Daoy (cell line): ENCODE data around the gene HOGA1. TPM values are rescaled to one million over a fixed set of nuclear protein-coding genes. Genes with fewer than 3 reads are reported as not detected.
"Not testable (repeated sequence)": the region's sequence is repeated elsewhere in the genome, so short reads cannot be mapped to it uniquely, and the experiment has no call there.

Experiments used
- DNase-seq: peaks from one replicate; pipeline ENCODE4 v3.0.0-alpha.2; 2015; ENCODE audit warnings: low read depth
- total RNA-seq: library from RNA; depleted of rRNA; stranded (reverse); fragments of >200 nt; shearing (Covaris generic); gene quantifications from 2 replicates; pipeline ENCODE4 v1.2.3, GENCODE V29; 2014

The HOGA1 gene
- total RNA-seq, 1 experiment from 2014 or later = not detected

DNA sequence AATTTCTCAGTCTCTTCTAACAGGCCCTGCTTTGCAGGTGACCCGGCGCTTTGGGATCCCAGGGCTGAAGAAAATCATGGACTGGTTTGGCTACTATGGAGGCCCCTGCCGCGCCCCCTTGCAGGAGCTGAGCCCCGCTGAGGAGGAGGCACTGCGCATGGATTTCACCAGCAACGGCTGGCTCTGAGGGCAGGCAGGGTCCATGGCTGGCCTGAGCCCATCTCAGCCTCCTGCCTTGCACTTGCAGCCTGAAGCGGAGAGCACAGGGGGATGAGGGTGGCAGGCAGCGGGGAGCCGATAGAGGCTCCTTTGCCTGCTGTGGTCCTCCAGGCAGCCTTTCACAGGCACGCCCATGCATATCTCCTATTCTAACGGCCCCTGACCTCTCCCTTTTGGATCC lies 27.3 kb downstream of the HOGA1 start:
- no peak for DNase-seq

- peak; percentile 14 for DNase-seq
Observed at GRCh38 chr10:97612386-97612785, 28.2 kb downstream of the HOGA1 start.

DNA sequence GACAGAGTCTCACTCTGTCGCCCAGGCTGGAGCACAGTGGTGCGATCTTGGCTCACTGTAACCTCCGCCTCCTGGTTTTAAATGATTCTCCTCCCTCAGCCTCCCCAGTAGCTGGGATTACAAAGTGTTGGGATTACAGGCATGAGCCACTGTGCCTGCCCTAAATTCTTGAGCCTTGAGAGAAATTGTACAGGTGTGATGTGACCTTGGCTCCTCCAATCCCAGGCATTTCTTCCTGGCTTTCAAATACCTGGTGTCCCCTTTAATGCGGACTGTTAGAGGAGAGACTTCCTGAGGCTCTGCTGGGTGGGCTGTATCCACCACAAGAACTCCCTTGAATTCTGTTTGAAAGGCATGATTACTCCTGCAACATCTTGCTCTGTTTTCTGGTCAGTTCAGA lies 34.1 kb downstream of the HOGA1 start:
- DNase-seq = no peak

GRCh38 chr10:97618733-97619132 lies 34.5 kb downstream of the HOGA1 start:
- no peak for DNase-seq

GRCh38 chr10:97623277-97623676 lies 39.1 kb downstream of the HOGA1 start:
- DNase-seq = no peak

DNA sequence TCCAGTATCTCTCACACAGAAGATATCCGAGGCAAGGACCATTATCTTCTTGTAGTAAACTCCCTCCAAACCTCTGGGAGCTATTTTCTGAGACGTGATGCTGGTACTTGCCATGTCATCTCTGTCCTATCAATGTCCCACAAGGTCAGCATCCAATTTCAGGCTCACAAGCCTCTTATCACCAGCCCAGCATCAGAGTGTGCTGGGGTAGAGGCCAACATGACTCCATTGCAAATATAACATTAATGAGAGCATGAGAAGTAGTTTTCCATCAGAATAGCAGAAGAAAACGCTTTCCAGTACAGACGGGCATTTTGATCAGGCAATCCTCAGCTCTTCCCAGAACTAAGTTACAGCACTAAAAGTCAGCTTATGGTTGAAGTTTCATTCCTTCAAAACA lies 43.5 kb downstream of the HOGA1 start:
- DNase-seq = no peak

- DNase-seq = no peak
Observed at GRCh38 chr10:97628228-97628627, 44.0 kb downstream of the HOGA1 start.

DNA sequence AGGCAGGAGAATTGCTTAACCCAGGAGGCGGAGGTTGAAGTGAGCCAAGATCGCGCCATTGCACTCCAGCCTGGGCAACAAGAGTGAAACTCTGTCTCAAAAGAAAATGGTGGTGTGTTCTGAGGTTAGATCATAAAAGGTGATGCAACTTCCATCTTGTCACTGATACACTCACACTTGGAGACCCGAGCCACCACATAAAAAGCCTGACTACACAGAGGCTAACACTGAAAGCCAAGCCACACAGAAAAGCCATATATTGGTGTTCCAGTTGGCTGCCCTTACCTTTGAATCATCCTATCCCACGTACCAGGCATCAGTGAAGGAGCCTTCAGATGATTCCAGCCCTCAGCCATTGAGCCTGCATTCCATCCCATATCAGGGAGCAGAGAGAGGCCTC lies 45.1 kb downstream of the HOGA1 start:
- no peak for DNase-seq

- DNase-seq = no peak
Observed at GRCh38 chr10:97631098-97631497, 46.9 kb downstream of the HOGA1 start.

- DNase-seq = peak; percentile 91
Observed at GRCh38 chr10:97632949-97633884, 49.0 kb downstream of the HOGA1 start, which contains the start of gene MORN4. Gene MORN4, minus strand, starts transcription at chr10:97633500. Its CDS starts 13,847 bp downstream, at chr10:97619653.

DNA sequence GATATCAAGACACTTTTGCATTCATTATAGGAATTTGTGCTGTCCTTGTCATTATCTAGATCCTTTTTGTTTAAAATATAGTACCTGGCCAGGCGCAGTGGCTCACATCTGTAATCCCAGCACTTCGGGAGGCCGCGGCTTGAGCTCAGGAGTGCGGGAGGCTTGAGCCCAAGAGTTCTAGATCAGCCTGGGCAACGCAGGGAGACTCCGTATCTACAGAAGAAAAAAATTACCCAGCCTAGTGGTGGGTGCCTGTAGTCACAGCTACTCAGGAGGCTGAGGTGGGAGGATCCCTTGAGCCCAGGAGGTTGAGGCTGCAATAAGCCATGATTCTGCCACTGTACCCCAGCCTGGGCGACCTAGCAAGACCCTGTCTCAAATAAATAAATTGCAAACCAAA lies 49.7 kb downstream of the HOGA1 start:
- no peak for DNase-seq

GRCh38 chr10:97635577-97635976 lies 51.4 kb downstream of the HOGA1 start:
- DNase-seq = no peak

- not testable (repeated sequence) for DNase-seq
Observed at GRCh38 chr10:97639090-97639489, 54.9 kb downstream of the HOGA1 start.

DNA sequence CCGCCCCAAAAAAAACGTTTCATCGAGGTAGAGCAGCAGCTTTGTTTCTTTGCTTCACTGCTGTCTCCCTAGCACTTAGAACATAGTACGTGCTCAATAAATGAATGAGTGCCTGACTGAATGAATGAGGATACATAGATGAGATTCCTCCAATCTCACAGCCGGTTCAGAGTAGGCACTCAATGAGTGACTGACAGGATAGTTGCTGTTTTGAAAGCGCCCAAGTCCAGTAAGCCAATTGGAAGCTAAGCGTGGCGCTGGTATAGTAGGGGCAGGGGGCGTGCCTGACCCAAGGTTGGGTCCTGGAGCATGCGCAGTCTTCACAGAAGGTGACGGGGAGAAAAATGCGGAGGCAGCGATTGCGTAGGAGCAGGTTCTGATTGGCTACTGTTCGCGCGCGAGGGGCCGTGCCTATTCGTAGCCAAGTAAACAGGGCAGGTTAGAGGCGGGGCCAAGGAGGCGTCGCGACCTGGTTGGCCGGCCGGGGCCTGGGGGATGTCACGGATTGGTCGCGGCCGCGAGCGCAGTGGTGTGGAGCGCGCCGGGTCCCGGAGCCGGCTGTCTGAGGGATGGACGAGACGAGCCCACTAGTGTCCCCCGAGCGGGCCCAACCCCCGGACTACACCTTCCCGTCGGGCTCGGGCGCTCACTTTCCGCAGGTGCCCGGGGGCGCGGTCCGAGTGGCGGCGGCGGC lies 56.1 kb downstream of the HOGA1 start, which contains the start of gene PI4K2A:
Gene PI4K2A (plus strand): TSS at position 498 of the 694 bp plus-strand sequence. CDS start 72 bp downstream, at position 570.
- DNase-seq = peak; percentile 98

GRCh38 chr10:97640868-97641811 lies 57.0 kb downstream of the HOGA1 start:
- peak; percentile 39 for DNase-seq

DNA sequence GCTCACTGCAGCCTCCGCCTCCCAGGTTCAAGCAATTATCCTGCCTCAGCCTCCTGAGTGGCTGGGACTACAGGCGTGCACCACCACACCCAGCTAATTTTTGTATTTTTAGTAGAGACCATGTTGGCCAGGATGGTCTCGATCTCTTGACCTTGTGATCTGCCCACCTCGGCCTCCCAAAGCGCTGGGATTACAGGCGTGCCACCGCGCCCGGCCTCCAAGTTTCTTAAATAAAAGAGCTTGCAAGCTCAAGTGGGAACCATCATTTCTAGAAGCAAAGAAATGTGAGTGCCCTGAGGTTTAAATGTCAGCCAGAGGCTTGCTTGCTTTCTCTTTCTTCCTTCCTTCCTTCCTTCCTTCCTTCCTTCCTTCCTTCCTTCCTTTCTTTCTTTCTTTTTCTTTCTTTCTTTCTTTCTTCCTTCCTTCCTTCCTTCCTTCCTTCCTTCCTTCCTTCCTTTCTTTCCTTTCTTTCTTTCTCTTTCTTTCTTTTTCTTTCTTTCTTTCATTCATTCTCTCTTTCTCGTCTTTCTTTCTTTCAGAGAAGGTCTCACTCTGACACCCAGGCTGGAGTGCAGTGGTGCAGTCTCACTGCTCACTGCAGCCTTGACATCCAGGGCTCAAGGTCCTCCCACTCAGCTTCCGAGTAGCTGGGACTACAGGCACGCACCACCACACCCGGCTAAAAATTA lies 58.4 kb downstream of the HOGA1 start:
- DNase-seq = not testable (repeated sequence)

DNA sequence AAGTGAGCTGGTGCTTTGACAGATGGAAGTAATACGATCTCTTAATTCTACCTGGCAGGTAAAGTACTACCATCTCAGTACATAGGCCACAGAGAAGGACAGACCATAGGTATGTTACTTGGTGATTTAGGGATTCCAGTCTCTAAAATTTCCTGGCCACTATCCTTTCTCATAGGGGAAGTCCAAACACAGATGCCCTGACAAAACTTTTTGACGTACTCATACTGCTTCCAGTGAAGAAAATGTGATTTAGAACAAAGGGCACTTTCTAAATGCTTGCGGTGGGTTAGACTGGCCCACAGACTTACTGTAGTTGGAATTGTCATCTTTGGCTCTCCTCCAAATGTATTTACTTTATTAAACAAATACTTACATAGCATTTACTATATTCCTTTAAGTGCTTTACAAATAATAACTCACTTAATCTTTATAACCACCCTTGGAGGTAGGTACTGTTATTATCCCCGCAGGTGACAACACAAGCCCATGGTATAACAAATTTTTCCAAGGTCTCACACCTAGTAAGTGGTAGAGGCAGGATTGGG lies 59.3 kb downstream of the HOGA1 start:
- DNase-seq = no peak

DNA sequence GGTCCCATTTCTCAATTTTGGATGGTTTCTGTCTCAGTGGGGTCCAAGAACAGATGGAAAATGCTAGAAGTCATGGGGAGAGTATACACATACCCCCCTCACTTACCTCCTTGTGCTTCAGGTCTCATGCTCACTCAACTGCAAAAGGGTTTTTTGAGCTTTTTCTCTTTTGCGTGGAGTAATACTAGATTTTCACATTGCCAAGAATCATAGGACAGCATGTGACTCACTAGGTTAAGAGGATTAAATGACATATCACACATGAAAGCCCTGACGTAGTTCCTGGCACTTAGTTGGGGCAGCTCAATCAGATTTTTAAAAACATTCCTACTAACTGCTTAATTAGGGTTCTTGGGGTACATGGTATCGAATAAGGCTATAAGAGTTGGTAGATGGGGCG lies 60.7 kb downstream of the HOGA1 start:
- no peak for DNase-seq

- DNase-seq = no peak
Observed at GRCh38 chr10:97647556-97647955, 63.4 kb downstream of the HOGA1 start.

GRCh38 chr10:97648562-97649404 lies 64.6 kb downstream of the HOGA1 start:
- peak; percentile 85 for DNase-seq
